GM12874 (cell line): ENCODE measurements around the gene CMTR1.

ENCODE experiments used
- TF ChIP-seq, protein P1 (sequence below): IDR thresholded peaks from 2 replicates; pipeline ENCODE4 v1.5.1; 2011; ENCODE audit warnings: low read depth, mild to moderate bottlenecking, control low read depth, low read length, moderate library complexity; ENCODE audit not compliant: insufficient read depth

Gene CMTR1, protein sequence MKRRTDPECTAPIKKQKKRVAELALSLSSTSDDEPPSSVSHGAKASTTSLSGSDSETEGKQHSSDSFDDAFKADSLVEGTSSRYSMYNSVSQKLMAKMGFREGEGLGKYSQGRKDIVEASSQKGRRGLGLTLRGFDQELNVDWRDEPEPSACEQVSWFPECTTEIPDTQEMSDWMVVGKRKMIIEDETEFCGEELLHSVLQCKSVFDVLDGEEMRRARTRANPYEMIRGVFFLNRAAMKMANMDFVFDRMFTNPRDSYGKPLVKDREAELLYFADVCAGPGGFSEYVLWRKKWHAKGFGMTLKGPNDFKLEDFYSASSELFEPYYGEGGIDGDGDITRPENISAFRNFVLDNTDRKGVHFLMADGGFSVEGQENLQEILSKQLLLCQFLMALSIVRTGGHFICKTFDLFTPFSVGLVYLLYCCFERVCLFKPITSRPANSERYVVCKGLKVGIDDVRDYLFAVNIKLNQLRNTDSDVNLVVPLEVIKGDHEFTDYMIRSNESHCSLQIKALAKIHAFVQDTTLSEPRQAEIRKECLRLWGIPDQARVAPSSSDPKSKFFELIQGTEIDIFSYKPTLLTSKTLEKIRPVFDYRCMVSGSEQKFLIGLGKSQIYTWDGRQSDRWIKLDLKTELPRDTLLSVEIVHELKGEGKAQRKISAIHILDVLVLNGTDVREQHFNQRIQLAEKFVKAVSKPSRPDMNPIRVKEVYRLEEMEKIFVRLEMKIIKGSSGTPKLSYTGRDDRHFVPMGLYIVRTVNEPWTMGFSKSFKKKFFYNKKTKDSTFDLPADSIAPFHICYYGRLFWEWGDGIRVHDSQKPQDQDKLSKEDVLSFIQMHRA

DNA sequence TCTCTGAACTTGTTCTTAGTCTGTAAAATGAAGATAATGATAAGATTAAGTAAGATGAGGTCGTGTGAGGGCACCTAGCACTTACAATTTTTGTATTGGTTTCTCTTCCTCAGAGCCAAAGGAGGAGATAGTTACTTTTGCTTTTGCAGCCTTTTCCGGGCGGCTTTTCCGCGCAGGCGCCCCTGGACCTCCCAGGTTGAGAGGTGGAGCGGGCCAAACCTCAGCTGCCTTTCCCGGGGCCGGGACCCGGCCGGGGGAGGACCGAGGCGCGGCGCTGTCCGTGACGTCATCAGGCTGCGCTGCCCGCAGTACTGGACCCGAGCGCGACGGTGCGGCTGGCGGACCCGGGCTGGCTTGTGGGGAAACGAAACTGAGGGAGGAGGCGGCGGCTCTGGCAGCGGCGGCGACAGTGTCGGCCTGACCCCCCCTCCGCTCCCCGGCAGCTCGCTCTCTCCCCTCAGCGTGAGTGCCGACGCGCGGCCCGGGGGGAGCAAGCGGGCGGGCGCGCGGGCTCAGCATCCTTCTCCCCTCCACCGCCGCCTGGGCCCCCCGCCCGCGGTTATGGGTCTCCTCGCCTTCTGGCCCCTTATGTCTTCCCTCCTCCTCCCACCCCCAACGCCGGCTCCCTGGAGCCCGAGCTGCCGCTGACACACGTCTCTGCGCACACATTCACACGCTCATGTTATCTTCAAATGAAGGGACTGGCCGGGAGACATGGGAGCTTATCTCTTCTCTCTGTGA is at the start of gene CMTR1:
Gene CMTR1, plus strand, starts transcription at position 306 of the 741 bp plus-strand sequence. CDS start 2,409 bp downstream, outside the sequence.
- TF ChIP-seq, protein P1, sequence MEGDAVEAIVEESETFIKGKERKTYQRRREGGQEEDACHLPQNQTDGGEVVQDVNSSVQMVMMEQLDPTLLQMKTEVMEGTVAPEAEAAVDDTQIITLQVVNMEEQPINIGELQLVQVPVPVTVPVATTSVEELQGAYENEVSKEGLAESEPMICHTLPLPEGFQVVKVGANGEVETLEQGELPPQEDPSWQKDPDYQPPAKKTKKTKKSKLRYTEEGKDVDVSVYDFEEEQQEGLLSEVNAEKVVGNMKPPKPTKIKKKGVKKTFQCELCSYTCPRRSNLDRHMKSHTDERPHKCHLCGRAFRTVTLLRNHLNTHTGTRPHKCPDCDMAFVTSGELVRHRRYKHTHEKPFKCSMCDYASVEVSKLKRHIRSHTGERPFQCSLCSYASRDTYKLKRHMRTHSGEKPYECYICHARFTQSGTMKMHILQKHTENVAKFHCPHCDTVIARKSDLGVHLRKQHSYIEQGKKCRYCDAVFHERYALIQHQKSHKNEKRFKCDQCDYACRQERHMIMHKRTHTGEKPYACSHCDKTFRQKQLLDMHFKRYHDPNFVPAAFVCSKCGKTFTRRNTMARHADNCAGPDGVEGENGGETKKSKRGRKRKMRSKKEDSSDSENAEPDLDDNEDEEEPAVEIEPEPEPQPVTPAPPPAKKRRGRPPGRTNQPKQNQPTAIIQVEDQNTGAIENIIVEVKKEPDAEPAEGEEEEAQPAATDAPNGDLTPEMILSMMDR: no peak

DNA sequence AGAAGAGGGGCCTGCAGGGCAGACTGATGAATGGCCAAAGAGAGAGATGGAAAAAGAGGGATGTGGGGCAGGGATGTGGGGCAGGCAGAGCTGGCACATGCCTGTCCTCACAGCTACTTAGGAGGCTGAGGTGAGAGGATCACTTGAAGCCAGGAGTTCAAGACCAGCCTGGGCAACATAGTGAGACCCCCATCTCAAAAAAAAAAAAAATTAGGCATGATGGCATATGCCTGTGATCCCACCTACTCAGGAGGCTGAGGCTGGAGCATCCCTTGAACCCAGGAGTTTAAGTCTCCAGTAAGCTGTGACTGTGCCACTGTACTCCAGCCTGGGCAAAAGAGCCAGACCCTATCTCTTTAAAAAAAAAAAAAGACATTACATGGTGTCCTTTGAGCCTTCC is 44.4 kb upstream of the CMTR1 start:
- TF ChIP-seq, protein P1: no peak

DNA sequence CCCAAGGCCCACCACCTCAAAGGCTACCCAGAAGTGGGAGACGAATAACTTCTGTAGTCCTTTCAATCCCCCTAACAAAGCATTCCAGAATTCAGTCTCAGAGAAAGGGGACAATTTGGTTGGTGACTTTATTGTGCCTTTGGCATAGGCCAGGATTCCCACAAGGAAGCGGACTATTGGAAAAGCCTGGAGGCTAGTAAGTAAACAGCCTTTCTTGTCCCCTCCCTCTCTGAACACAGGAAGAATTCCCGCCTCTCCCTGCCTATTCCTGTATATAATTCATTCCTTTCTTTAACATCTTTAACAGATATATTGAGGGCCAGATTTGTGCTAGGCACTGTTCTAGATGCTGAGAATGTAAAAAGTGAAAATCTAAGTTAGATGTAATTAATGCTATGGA is 43.2 kb upstream of the CMTR1 start:
- TF ChIP-seq, protein P1: no peak

DNA sequence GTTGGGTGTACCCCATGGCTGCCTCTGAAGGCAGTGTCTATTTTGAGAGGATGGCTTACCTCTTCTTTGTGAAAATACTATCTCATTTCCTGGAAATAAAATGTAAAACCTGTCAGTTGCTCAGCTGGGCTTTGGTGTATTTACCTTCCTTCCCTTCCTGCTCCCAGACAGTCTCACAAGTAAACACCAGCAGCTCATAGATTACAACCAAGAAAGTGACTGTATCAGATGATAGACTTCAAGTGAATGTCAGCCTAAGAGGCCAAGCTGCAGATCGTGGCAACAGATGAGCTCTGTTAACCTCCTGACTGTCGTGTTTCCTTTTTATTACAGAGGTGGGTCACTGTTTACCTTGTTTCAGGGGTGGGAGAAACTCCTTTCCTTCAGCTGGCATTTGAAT is 41.9 kb upstream of the CMTR1 start:
- TF ChIP-seq, protein P1: no peak

DNA sequence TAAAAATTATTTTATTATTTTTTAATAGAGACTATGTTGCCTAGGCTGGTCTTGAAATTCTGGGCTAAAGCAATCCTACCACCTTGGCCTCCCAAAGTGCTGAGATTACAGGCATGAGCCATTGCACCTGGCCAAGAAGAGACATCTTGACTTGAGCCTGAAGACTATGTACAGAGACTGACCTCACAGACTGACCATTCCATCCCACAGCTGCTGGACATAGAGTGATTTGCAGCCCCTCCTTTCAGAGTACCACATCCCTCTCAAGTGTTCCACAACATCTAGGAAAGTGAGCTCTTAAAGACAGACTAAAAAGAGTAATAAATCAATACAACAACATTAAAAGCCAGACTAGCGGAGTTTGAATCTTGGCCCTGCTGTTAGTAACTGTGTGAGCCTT is 40.2 kb upstream of the CMTR1 start:
- TF ChIP-seq, protein P1: no peak

DNA sequence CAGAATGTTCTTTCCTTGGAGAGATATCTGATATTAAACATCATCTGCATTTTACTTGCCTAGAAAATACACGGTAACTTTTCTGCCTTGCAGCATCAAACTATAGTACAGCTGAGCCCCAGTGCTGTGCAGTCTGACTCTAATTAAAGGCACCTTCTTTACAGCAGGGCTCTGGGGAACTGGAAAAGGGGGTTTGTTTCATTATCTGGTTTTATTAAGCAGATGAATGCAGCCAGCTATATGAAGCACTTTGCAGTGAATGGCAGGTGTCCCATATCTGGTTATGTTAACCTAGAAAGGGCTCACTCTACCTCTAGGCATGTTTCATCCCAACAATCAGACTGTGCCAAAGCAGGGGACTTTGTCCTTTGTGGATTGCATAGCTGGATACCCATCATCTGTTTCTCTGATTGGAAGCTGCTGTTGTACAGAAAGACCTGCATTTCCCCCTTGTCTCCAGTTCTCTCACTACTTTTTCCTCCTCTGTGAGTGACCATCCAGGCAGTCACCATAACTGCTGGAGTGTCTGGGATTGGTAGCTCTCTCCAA is 39.6 kb upstream of the CMTR1 start:
- TF ChIP-seq, protein P1: no peak
